Measurements from ENCODE around the gene RIN1.
A peak's percentile ranks its signal among the peaks of the same experiment; 100 is the strongest.
"Not testable (repeated sequence)": the region's sequence is repeated elsewhere in the genome, so short reads cannot be mapped to it uniquely, and the experiment has no call there.

Gene RIN1

GRCh38 chr11:66317723-66318599, 18.3 kb downstream of the RIN1 start:
- DNase-seq, result peak; percentile 71

- peak; percentile 53 for DNase-seq
These were observed 18.9 kb downstream of the RIN1 start for GRCh38 chr11:66317322-66317722.

- DNase-seq, result peak; percentile 46
These were observed 19.4 kb downstream of the RIN1 start, which contains the start of gene CD248 for GRCh38 chr11:66316849-66317251. CD248 (minus strand) TSS chr11:66317044; CDS start chr11:66317027, 17 bp downstream.

GRCh38 chr11:66315921-66316811, 20.1 kb downstream of the RIN1 start:
- DNase-seq, result no peak

- no peak for DNase-seq
These were observed 20.7 kb downstream of the RIN1 start for GRCh38 chr11:66315498-66315885.

GRCh38 chr11:66314561-66315497, 21.4 kb downstream of the RIN1 start:
- DNase-seq, result no peak

- DNase-seq, result no peak
These were observed 22.1 kb downstream of the RIN1 start for GRCh38 chr11:66314186-66314501.

- no peak for DNase-seq
These were observed 22.7 kb downstream of the RIN1 start for GRCh38 chr11:66313321-66314185.

GRCh38 chr11:66312549-66313320, 23.5 kb downstream of the RIN1 start:
- peak; percentile 100 for DNase-seq

- peak; percentile 98 for DNase-seq
These were observed 24.2 kb downstream of the RIN1 start for GRCh38 chr11:66311965-66312548.

- no peak for DNase-seq
These were observed 24.7 kb downstream of the RIN1 start for GRCh38 chr11:66311470-66311964.

- DNase-seq, result not testable (repeated sequence)
These were observed 25.3 kb downstream of the RIN1 start for GRCh38 chr11:66310803-66311440.

- DNase-seq, result no peak
These were observed 25.9 kb downstream of the RIN1 start for GRCh38 chr11:66310324-66310723.

- no peak for DNase-seq
These were observed 26.8 kb downstream of the RIN1 start for GRCh38 chr11:66309475-66309874.

- no peak for DNase-seq
These were observed 33.6 kb downstream of the RIN1 start for GRCh38 chr11:66302656-66303055.

- DNase-seq, result no peak
These were observed 37.0 kb downstream of the RIN1 start for GRCh38 chr11:66299186-66299585.

GRCh38 chr11:66297610-66298009, 38.6 kb downstream of the RIN1 start:
- DNase-seq, result no peak

GRCh38 chr11:66294626-66295620, 41.3 kb downstream of the RIN1 start:
- DNase-seq, result no peak

Data from CD4-positive, alpha-beta T cell treated with Interleukin-6 for 4 hours (primary cell).